Activated CD8-positive, alpha-beta memory T cell treated with anti-CD3 and anti-CD28 coated beads, Interleukin-2, amount 50 U/mL, for 24 hours (primary cell): Measurements from ENCODE around the gene STXBP5L.
"Not testable (repeated sequence)": the region's sequence is repeated elsewhere in the genome, so short reads cannot be mapped to it uniquely, and the experiment has no call there.

ENCODE experiments used
- DNase-seq: peaks from one replicate; pipeline ENCODE4 v3.0.0-alpha.2; 2020; ENCODE audit errors: extremely low read depth

Gene STXBP5L

DNA sequence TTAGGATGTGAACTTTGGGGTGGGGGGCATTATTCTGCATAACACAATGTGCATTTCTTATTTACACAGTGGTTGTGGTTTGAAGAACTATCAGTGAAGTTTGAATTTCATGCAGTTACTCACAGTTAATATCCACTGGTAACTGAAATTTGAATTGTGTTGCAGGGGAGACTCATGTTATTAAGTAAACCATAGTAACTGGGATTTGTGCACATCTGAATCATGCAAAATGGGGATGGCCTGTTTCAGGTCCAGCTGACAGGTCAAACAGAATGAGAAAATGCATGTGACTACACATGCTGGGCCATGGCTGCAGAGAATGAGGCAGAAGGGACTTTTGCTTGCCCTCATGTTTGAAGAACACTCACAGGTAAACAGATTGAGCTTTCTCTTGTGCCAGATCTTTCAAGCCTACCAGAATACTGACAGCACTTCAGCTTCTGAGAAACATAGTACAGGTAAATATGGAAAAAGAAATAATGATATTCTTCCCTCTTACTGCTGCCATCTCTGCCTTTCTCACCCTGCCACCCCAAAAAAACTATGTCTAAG, 522.7 kb downstream of the STXBP5L start:
- no peak for DNase-seq

DNA sequence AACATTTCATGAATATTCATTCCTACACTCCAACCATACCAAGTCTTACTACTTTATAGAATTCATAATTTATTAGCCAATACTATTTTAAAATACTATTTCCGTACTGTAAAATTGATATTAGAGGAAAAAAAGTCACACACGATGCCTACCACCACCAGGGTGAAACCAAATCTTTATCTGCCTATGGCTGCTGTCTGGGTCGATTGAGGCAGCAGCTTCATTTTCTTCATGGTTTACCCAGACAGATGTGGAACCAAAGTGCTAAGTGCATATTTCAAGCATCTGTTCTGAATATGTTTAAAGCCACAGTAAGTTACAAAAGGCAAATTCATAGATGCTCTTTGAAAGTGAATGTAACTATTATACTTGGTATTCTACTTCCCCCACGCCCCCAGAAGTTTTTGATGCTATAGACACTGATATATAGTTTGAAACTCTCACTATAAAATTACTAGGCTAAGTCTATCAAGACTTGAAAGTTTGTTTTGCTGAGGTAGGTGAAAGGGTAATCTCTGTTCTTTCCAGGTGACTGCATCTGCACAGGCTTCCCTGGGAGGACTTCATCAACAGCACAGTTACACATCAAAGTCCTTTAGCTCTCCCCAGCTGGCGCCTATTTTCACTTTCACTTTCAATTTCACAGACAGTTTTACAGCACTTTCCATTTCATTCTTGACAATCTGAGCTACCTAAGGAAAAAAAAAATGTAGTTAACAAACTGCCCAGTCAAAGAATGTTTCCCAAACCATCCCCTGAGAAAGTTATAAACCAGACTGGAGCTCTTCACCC, 523.9 kb downstream of the STXBP5L start:
- DNase-seq = peak; percentile 8

DNA sequence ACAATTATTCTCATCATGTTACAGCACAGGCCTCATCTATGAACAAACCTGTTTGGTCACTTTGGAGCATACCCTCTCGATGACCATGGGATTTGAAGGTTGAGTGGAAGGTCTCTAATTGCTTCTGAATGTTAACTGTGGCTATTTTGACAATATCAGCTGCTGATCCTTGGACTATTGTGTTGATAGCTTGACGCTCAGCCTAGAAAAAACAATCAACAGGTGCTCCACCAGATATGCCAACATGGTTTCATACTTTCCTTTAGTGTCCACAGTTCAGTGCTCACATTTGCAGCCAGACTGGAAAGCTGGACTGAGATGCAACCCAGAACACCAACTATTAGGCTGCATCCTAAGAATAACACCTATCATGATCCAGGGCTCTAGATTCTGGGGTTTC, 528.1 kb downstream of the STXBP5L start:
- no peak for DNase-seq

DNA sequence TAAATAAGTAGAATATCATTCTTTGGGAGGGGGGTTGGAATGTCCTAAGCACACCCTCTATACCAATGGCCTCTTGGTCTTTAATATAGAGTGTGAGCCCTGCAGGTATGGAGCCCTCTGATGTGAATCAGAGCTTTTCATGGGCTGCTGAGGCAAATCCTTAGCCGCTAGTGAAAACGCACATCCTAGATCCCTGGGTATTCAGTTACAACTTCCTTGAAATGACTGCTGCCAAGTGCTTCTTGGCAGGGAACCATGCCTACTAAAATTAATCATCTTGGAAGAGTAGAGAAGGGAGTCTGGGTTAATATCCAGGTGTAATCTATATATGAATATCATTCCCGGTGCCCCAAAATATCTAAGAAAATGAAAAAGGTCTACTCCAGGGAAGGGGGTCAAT, 528.6 kb downstream of the STXBP5L start:
- DNase-seq = no peak

GRCh38 chr3:121443456-121443855, 535.5 kb downstream of the STXBP5L start:
- DNase-seq = no peak

DNA sequence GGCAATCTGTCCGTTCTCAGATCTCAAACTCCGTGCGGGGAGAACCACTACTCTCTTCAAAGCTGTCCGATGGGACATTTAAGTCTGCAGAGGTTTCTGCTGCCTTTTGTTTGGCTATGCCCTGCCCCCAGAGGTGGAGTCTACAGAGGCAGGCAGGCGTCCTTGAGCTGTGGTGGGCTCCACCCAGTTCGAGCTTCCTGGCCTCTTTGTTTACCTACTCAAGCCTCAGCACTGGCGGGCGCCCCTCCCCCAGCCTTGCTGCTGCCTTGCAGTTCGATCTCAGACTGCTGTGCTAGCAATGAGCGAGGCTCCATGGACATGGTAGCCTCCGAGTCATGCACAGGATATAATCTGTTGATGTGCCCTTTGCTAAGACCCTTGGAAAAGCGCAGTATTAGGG, 543.7 kb downstream of the STXBP5L start:
- DNase-seq = not testable (repeated sequence)

DNA sequence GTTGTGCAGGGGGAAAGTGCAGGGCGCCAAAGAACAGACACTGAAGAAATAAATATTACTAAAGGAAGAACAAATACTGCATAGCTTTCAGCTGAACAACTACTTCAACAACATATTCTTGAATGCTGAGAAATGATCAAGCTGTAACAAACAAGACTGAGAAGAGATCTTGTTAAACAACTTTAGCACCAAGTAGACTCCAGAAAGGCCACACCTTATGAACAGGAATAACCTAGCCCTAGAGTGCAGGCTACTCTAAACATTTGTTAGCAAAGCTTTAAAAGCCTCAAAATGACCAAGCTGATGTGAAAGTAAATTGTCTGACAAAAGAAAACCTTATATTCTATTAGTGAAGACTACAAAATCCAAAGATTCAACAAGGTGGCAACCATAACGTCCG, 554.6 kb downstream of the STXBP5L start:
- no peak for DNase-seq

DNA sequence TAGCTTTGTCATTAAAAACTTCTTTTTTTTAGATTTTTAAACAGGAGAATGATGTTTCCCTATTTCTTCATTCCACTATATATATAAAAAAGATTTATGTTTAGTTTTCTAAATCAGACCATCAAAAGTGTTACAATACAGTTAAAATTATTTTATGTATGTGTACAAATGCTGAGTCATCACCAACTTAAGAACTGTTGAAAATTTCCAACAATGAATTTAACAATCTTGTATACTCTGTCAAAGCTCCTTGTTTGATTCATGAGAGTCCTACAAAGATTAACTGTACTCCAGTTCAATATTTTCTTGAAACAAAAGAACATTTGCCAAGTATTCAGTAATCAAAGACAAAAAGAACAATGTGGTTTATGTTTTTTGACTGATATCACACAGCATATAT, 555.7 kb downstream of the STXBP5L start:
- DNase-seq = no peak

- DNase-seq = no peak
Measured at GRCh38 chr3:121467085-121467484, 559.1 kb downstream of the STXBP5L start.

DNA sequence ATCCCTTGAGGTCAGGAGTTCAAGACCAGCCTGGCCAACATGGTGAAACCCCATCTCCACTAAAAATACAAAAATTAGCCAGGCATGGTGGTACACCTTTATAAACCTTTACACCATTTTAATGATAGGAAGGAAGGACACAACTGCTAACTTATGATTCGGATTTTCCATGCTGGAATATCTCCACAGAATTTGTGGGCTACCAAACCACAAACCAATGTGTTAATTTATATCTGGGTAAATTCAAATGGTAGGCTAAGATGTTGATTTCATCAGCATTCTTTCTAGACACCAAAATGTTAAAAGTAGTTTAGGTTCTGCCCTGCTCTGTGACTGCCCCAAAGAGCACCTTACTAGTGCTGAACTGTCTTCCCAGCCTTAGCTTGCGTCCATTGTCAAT, 565.0 kb downstream of the STXBP5L start:
- DNase-seq = no peak
